Smooth muscle cell of the brain vasculature (primary cell): ENCODE results near the gene HSP90AA1.

Experiments used
- DNase-seq: peaks from one replicate; pipeline ENCODE4 v3.0.0-alpha.2; 2012; ENCODE audit warnings: low read depth, low spot score

Gene HSP90AA1

GRCh38 chr14:102042699-102043098 lies 44.1 kb downstream of the HSP90AA1 start:
- DNase-seq, result no peak

GRCh38 chr14:102040153-102040552 lies 46.7 kb downstream of the HSP90AA1 start:
- no peak for DNase-seq

GRCh38 chr14:102039157-102039556 lies 47.7 kb downstream of the HSP90AA1 start:
- no peak for DNase-seq

- DNase-seq, result no peak
Measured at GRCh38 chr14:102037686-102038085, 49.2 kb downstream of the HSP90AA1 start.

- no peak for DNase-seq
Measured at GRCh38 chr14:102035914-102036313, 50.9 kb downstream of the HSP90AA1 start.

GRCh38 chr14:102034301-102034700 lies 52.5 kb downstream of the HSP90AA1 start:
- DNase-seq, result no peak

- no peak for DNase-seq
Measured at GRCh38 chr14:102033241-102033640, 53.6 kb downstream of the HSP90AA1 start.
